GM12865 (cell line): ENCODE data around the gene UBXN2A.

Source experiments
- DNase-seq: peaks from one replicate; pipeline ENCODE4 v3.0.0; 2010; ENCODE audit warnings: low read depth
- H3K4me3 ChIP-seq: 2 replicates; pipeline ENCODE4 v1.5.1; 2011; ENCODE audit warnings: mild to moderate bottlenecking, low read depth, low read length, control low read depth
- CTCF ChIP-seq: IDR thresholded peaks from 2 replicates; pipeline ENCODE4 v1.5.1; 2011; ENCODE audit warnings: low read length, control low read depth, low read depth, inconsistent platforms; ENCODE audit not compliant: insufficient read depth; ENCODE audit errors: missing control alignments

The UBXN2A gene

GRCh38 chr2:24048769-24049484 is 108.7 kb downstream of the UBXN2A start:
- peak overlapping the region; percentile 70 for H3K4me3 ChIP-seq
- DNase-seq, result no peak
- TF ChIP-seq CTCF, result no peak

GRCh38 chr2:24049485-24050021 is 109.3 kb downstream of the UBXN2A start, which contains the start of gene FKBP1B:
Gene FKBP1B (plus strand): TSS chr2:24049741. CDS start chr2:24049850, 109 bp downstream.
- DNase-seq, result peak; percentile 69
- TF ChIP-seq CTCF, result no peak
- H3K4me3 ChIP-seq, result peak within 1 kb of the TSS; percentile 70

- H3K4me3 ChIP-seq, result peak overlapping the region; percentile 70
- no peak for DNase-seq
- no peak for TF ChIP-seq CTCF
Measured at GRCh38 chr2:24050041-24050979, 110.0 kb downstream of the UBXN2A start.

GRCh38 chr2:24051833-24052232 is 111.6 kb downstream of the UBXN2A start:
- DNase-seq, result no peak
- H3K4me3 ChIP-seq, result no peak overlapping the region
- no peak for TF ChIP-seq CTCF

GRCh38 chr2:24052951-24053350 is 112.7 kb downstream of the UBXN2A start:
- TF ChIP-seq CTCF, result no peak
- no peak for DNase-seq
- H3K4me3 ChIP-seq, result no peak overlapping the region
